Fibroblast of lung (primary cell): Measurements from ENCODE around the gene BLVRB.

Source experiments
- EZH2 ChIP-seq: IDR thresholded peaks from 2 replicates; pipeline ENCODE4 v1.5.1; 2012; ENCODE audit warnings: low read length, control low read depth, mild to moderate bottlenecking; ENCODE audit errors: missing control alignments
- TF ChIP-seq, protein P1 (sequence below), 2 donors: IDR thresholded peaks in 1 of 2; conservative IDR thresholded peaks in 1 of 2; 1 replicate in 1 of 2; 2 replicates in 1 of 2; pipeline ENCODE4 v1.5.1; 2011 to 2012; ENCODE audit warnings: low read length in 2 of 2, control low read depth in 1 of 2, inconsistent platforms in 1 of 2, low read depth in 1 of 2, mild to moderate bottlenecking in 1 of 2

DNA sequence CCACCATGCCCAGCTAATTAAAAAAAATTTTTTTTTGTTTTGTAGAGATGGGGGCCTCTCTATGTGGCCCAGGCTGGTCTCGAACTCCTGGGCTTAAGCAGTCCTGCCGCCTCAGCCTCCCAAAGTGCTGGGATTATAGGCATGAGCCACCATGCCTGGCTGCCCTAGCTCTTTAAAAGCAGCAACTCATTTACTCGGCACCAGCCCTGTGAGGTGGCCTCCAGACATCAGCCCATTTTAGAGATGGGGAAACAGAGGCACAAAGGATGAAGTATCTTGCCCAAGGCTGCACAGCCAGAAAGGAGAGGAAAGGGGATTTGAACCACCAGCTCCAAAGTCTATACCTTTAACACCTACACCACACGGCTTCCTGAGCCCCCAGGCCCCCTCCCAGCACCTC is 52.7 kb downstream of the BLVRB start:
- TF ChIP-seq, protein P1, sequence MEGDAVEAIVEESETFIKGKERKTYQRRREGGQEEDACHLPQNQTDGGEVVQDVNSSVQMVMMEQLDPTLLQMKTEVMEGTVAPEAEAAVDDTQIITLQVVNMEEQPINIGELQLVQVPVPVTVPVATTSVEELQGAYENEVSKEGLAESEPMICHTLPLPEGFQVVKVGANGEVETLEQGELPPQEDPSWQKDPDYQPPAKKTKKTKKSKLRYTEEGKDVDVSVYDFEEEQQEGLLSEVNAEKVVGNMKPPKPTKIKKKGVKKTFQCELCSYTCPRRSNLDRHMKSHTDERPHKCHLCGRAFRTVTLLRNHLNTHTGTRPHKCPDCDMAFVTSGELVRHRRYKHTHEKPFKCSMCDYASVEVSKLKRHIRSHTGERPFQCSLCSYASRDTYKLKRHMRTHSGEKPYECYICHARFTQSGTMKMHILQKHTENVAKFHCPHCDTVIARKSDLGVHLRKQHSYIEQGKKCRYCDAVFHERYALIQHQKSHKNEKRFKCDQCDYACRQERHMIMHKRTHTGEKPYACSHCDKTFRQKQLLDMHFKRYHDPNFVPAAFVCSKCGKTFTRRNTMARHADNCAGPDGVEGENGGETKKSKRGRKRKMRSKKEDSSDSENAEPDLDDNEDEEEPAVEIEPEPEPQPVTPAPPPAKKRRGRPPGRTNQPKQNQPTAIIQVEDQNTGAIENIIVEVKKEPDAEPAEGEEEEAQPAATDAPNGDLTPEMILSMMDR (conservative IDR thresholded peaks at IDR 0.05 in 1 of 2, IDR thresholded peaks at IDR 0.05 in 1 of 2; ENCODE audit: low read depth in 1 of 2, low read length in 2 of 2) = no peak
- no peak for TF ChIP-seq EZH2
